Measurements from ENCODE around the gene ADAMTSL1. TPM values are rescaled to one million over a fixed set of nuclear protein-coding genes. Genes with fewer than 3 reads are reported as not detected.

ADAMTSL1 gene
- total and polyA plus RNA-seq, 4 donors, result 0.31 to 3.4 (median 1.9) TPM

DNA sequence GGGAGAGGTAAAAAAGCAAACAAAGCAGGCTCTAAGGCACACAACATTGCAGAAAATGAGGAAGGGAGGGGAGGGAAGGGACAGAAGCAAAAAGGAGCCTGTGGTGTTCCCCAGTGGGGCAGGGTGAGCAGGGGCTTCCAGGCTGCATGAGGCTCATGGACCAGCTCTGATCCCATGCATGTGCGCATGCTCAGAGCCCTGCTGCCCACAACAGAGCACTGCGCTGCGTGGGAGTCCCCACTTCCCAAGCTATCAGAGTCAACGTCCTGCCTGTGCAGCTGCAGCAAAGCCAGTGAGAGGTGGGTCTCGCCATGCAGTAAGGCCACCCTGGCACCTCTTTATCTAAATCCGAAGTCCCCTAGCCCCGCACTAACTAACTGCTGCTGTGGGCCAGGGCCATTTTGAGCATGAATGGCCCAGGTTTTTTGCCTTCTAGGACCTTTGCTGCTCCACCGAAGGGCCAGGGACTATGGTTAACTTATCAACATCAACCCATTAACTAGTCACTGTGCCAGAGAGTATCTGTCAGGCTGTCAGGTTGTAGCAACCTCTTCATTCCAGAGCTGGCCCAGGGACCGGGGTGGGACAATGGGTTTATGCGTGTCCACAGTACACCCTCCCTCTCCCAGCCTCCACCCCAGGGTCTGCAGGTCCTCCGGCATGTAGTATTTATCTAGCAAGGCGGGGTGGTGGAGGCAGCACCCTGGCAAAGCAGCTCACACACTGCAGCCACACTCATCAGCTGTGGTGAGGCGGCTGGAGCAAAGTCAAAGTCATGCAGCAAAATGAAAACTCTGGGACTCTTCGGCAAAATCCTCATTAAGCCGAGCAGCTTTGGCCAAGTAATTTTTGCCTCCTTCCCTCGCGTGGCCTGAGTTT lies 435.4 kb downstream of the ADAMTSL1 start:
- no peak overlapping the region for H3K27ac ChIP-seq (ENCODE audit: low read depth in 1 of 2, low read length in 2 of 2)
- H3K4me1 ChIP-seq (ENCODE audit: control insufficient read depth in 4 of 4, insufficient read depth in 4 of 4, low read length in 3 of 4), result no peaks in the 10 kb centered on the region
- no peak overlapping the region for H3K9ac ChIP-seq (ENCODE audit: low read depth in 1 of 2, low read length in 2 of 2)
- no peaks in the 10 kb centered on the region for H3K36me3 ChIP-seq (ENCODE audit: control insufficient read depth in 4 of 4, insufficient read depth in 3 of 4, low read depth in 1 of 4, low read length in 3 of 4)
- H3K27me3 ChIP-seq (ENCODE audit: control insufficient read depth in 4 of 4, insufficient read depth in 4 of 4, low read length in 3 of 4), result peaks cover 0 to 6% (median 0%) of the 10 kb centered on the region in 4 donors
- H3K9me3 ChIP-seq (ENCODE audit: control insufficient read depth in 4 of 4, low read length in 3 of 4), result no peaks in the 10 kb centered on the region
- 80% methylated on average over 17 of the region's 17 CpGs for WGBS
- H3K4me3 ChIP-seq (ENCODE audit: low read depth in 1 of 3, low read length in 3 of 3), result no peak overlapping the region
- TF ChIP-seq FOXA2 (IDR thresholded peaks at IDR 0.05) (no peak), HNF4G (IDR thresholded peaks at IDR 0.05) (no peak), JUND (IDR thresholded peaks at IDR 0.05) (no peak), ZBTB33 (IDR thresholded peaks at IDR 0.05) (no peak), RAD21 (IDR thresholded peaks at IDR 0.05) (no peak), ATF3 (IDR thresholded peaks at IDR 0.05) (no peak), GABPA (IDR thresholded peaks at IDR 0.05 in 1 of 2, conservative IDR thresholded peaks at IDR 0.05 in 1 of 2) (no peak), NR2F2 (IDR thresholded peaks at IDR 0.05) (no peak), RXRA (IDR thresholded peaks at IDR 0.05) (no peak), HNF4A (conservative IDR thresholded peaks at IDR 0.05) (no peak), FOXA1 (IDR thresholded peaks at IDR 0.05) (no peak), SP1 (IDR thresholded peaks at IDR 0.05) (no peak), EGR1 (IDR thresholded peaks at IDR 0.05; ENCODE audit: low read depth in 2 of 2) (no peak), TAF1 (conservative IDR thresholded peaks at IDR 0.05) (no peak), YY1 (IDR thresholded peaks at IDR 0.05) (no peak)
- TF ChIP-seq, protein P1, sequence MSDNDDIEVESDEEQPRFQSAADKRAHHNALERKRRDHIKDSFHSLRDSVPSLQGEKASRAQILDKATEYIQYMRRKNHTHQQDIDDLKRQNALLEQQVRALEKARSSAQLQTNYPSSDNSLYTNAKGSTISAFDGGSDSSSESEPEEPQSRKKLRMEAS (IDR thresholded peaks at IDR 0.05), result no peak
- TF ChIP-seq, protein P2, sequence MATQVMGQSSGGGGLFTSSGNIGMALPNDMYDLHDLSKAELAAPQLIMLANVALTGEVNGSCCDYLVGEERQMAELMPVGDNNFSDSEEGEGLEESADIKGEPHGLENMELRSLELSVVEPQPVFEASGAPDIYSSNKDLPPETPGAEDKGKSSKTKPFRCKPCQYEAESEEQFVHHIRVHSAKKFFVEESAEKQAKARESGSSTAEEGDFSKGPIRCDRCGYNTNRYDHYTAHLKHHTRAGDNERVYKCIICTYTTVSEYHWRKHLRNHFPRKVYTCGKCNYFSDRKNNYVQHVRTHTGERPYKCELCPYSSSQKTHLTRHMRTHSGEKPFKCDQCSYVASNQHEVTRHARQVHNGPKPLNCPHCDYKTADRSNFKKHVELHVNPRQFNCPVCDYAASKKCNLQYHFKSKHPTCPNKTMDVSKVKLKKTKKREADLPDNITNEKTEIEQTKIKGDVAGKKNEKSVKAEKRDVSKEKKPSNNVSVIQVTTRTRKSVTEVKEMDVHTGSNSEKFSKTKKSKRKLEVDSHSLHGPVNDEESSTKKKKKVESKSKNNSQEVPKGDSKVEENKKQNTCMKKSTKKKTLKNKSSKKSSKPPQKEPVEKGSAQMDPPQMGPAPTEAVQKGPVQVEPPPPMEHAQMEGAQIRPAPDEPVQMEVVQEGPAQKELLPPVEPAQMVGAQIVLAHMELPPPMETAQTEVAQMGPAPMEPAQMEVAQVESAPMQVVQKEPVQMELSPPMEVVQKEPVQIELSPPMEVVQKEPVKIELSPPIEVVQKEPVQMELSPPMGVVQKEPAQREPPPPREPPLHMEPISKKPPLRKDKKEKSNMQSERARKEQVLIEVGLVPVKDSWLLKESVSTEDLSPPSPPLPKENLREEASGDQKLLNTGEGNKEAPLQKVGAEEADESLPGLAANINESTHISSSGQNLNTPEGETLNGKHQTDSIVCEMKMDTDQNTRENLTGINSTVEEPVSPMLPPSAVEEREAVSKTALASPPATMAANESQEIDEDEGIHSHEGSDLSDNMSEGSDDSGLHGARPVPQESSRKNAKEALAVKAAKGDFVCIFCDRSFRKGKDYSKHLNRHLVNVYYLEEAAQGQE (IDR thresholded peaks at IDR 0.05), result no peak
- TF ChIP-seq, protein P3, sequence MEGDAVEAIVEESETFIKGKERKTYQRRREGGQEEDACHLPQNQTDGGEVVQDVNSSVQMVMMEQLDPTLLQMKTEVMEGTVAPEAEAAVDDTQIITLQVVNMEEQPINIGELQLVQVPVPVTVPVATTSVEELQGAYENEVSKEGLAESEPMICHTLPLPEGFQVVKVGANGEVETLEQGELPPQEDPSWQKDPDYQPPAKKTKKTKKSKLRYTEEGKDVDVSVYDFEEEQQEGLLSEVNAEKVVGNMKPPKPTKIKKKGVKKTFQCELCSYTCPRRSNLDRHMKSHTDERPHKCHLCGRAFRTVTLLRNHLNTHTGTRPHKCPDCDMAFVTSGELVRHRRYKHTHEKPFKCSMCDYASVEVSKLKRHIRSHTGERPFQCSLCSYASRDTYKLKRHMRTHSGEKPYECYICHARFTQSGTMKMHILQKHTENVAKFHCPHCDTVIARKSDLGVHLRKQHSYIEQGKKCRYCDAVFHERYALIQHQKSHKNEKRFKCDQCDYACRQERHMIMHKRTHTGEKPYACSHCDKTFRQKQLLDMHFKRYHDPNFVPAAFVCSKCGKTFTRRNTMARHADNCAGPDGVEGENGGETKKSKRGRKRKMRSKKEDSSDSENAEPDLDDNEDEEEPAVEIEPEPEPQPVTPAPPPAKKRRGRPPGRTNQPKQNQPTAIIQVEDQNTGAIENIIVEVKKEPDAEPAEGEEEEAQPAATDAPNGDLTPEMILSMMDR (IDR thresholded peaks at IDR 0.05; ENCODE audit: low read depth, low read length, missing input control), result no peak
- DNase-seq (ENCODE audit: low spot score), result no peak
